Muscle of back (tissue), 11 donors: ENCODE results near the gene PTPRR. TPM values are rescaled to one million over a fixed set of nuclear protein-coding genes. Genes with fewer than 3 reads are reported as not detected.

ENCODE experiments used
- DNase-seq, 3 donors: peaks; one replicate each; pipeline versions ENCODE4 v3.0.0 to v3.0.0-alpha.2; 2013
- polyA plus RNA-seq, 10 donors: library from polyadenylated mRNA; unstranded; fragments of 120-200 nt; gene quantifications; one replicate each; pipeline ENCODE4 v1.2.1, GENCODE V29; 2013; ENCODE audit not compliant: insufficient read length in 10 of 10

The PTPRR gene
- polyA plus RNA-seq, 10 donors = 0.84 to 3.9 (median 1.9) TPM

- peak in 2 of 3 donors; percentile 7 to 30 for DNase-seq
These were observed 225.0 kb downstream of the PTPRR start for GRCh38 chr12:70695361-70696023.

GRCh38 chr12:70692681-70693288 lies 227.8 kb downstream of the PTPRR start:
- peak in 1 of 3 donors; percentile 9 for DNase-seq

GRCh38 chr12:70691018-70691672 lies 229.4 kb downstream of the PTPRR start:
- DNase-seq = peak in 1 of 3 donors; percentile 12

GRCh38 chr12:70686907-70687306 lies 233.6 kb downstream of the PTPRR start:
- DNase-seq = no peak

- no peak for DNase-seq
These were observed 234.2 kb downstream of the PTPRR start for GRCh38 chr12:70686299-70686698.

- no peak for DNase-seq
These were observed 236.6 kb downstream of the PTPRR start for GRCh38 chr12:70683976-70684375.

- DNase-seq = no peak
These were observed 248.8 kb downstream of the PTPRR start for GRCh38 chr12:70671698-70672097.

GRCh38 chr12:70670948-70671347 lies 249.6 kb downstream of the PTPRR start:
- DNase-seq = no peak

- no peak for DNase-seq
These were observed 253.3 kb downstream of the PTPRR start for GRCh38 chr12:70667253-70667652.

GRCh38 chr12:70666364-70666763 lies 254.2 kb downstream of the PTPRR start:
- DNase-seq = no peak

GRCh38 chr12:70664465-70664881 lies 256.1 kb downstream of the PTPRR start:
- DNase-seq = no peak

- no peak for DNase-seq
These were observed 256.7 kb downstream of the PTPRR start for GRCh38 chr12:70663838-70664237.

GRCh38 chr12:70661466-70662161 lies 258.9 kb downstream of the PTPRR start:
- DNase-seq = peak; percentile 16 to 81 (median 39)

GRCh38 chr12:70660620-70661219 lies 259.8 kb downstream of the PTPRR start:
- DNase-seq = peak in 1 of 3 donors; percentile 74

GRCh38 chr12:70660002-70660604 lies 260.4 kb downstream of the PTPRR start:
- DNase-seq = no peak

- no peak for DNase-seq
These were observed 261.4 kb downstream of the PTPRR start for GRCh38 chr12:70659077-70659606.

GRCh38 chr12:70657616-70658286 lies 262.8 kb downstream of the PTPRR start:
- no peak for DNase-seq

GRCh38 chr12:70652451-70652850 lies 268.1 kb downstream of the PTPRR start:
- no peak for DNase-seq

GRCh38 chr12:70648831-70649230 lies 271.7 kb downstream of the PTPRR start:
- DNase-seq = peak; percentile 42 to 76 (median 52)

- no peak for DNase-seq
These were observed 272.3 kb downstream of the PTPRR start for GRCh38 chr12:70648191-70648590.

GRCh38 chr12:70646850-70647249 lies 273.7 kb downstream of the PTPRR start:
- DNase-seq = peak in 1 of 3 donors; percentile 69
